KOPT-K1 (cell line): ENCODE results near the gene MRPL49.

ENCODE experiments used
- H3K27ac ChIP-seq: fragments of 200-600 bp; sonication (generic); 2 replicates; pipeline ENCODE4 v1.5.1; 2016; ENCODE audit warnings: antibody characterized with exemption, mild to moderate bottlenecking, low read depth, low read length; ENCODE audit not compliant: poor library complexity, severe bottlenecking
- H3K36me3 ChIP-seq: fragments of 200-600 bp; sonication (generic); 2 replicates; pipeline ENCODE4 v1.5.1; 2017; ENCODE audit warnings: antibody characterized with exemption, mild to moderate bottlenecking, low read length, moderate library complexity; ENCODE audit not compliant: insufficient read depth
- H3K9me3 ChIP-seq: fragments of 200-600 bp; sonication (generic); 2 replicates; pipeline ENCODE4 v1.5.1; 2017; ENCODE audit warnings: antibody characterized with exemption, low read length, mild to moderate bottlenecking; ENCODE audit not compliant: insufficient read depth, poor library complexity, severe bottlenecking

MRPL49 gene

GRCh38 chr11:65121865-65122696 is at the start of gene MRPL49, which contains the start of gene FAU:
Gene MRPL49 (plus strand): TSS chr11:65122321. CDS start chr11:65122347, 26 bp downstream.
Gene FAU (minus strand): TSS chr11:65122134. CDS start chr11:65121813, 321 bp downstream.
- peaks cover 69% of the 10 kb centered on the region for H3K36me3 ChIP-seq
- H3K9me3 ChIP-seq: no peaks in the 10 kb centered on the region

GRCh38 chr11:65072631-65072966 is 49.5 kb upstream of the MRPL49 start:
- peaks cover 26% of the 10 kb centered on the region for H3K36me3 ChIP-seq
- no peaks in the 10 kb centered on the region for H3K9me3 ChIP-seq
- no peak overlapping the region for H3K27ac ChIP-seq

More at GRCh38 chr11:65121865-65122696, at the start of gene MRPL49, which contains the start of gene FAU:
- peak within 1 kb of the TSS; percentile 80 for H3K27ac ChIP-seq

- Histone ChIP-seq H3K9me3 (no peaks in the 10 kb centered on the region), H3K27ac (no peak overlapping the region), H3K36me3 (peaks cover 74% of the 10 kb centered on the region)
Measured at GRCh38 chr11:65077451-65077850, 44.7 kb upstream of the MRPL49 start.

GRCh38 chr11:65078151-65078550 is 44.0 kb upstream of the MRPL49 start:
- Histone ChIP-seq H3K9me3 (no peaks in the 10 kb centered on the region), H3K36me3 (peaks cover 80% of the 10 kb centered on the region), H3K27ac (no peak overlapping the region)

- H3K36me3 ChIP-seq: peaks cover 80% of the 10 kb centered on the region
- H3K9me3 ChIP-seq: no peaks in the 10 kb centered on the region
- H3K27ac ChIP-seq: no peak overlapping the region
Measured at GRCh38 chr11:65078786-65079342, 43.3 kb upstream of the MRPL49 start.

GRCh38 chr11:65083134-65083833 is 38.8 kb upstream of the MRPL49 start:
- Histone ChIP-seq H3K36me3 (peaks cover 80% of the 10 kb centered on the region), H3K27ac (peak overlapping the region; percentile 97), H3K9me3 (no peaks in the 10 kb centered on the region)

GRCh38 chr11:65083834-65084597 is 38.1 kb upstream of the MRPL49 start, which contains the start of the genes CDCA5 and ZFPL1:
Gene CDCA5 (minus strand): TSS chr11:65084040. CDS start chr11:65083978, 62 bp downstream.
Gene ZFPL1 (plus strand): TSS chr11:65084222. CDS start chr11:65084699, 477 bp downstream.
- H3K9me3 ChIP-seq: no peaks in the 10 kb centered on the region
- peaks cover 80% of the 10 kb centered on the region for H3K36me3 ChIP-seq
- H3K27ac ChIP-seq: peak within 1 kb of the TSS; percentile 97

- Histone ChIP-seq H3K27ac (peak overlapping the region; percentile 97), H3K9me3 (no peaks in the 10 kb centered on the region)
Measured at GRCh38 chr11:65084598-65085375, 37.3 kb upstream of the MRPL49 start.

GRCh38 chr11:65085446-65085845 is 36.7 kb upstream of the MRPL49 start:
- peaks cover 74% of the 10 kb centered on the region for H3K36me3 ChIP-seq
- H3K27ac ChIP-seq: no peak overlapping the region

More at GRCh38 chr11:65084598-65085375, 37.3 kb upstream of the MRPL49 start:
- peaks cover 80% of the 10 kb centered on the region for H3K36me3 ChIP-seq

GRCh38 chr11:65086809-65087208 is 35.3 kb upstream of the MRPL49 start:
- no peaks in the 10 kb centered on the region for H3K9me3 ChIP-seq
- H3K36me3 ChIP-seq: peaks cover 61% of the 10 kb centered on the region
- H3K27ac ChIP-seq: no peak overlapping the region

More at GRCh38 chr11:65085446-65085845, 36.7 kb upstream of the MRPL49 start:
- no peaks in the 10 kb centered on the region for H3K9me3 ChIP-seq

- peaks cover 57% of the 10 kb centered on the region for H3K36me3 ChIP-seq
- no peaks in the 10 kb centered on the region for H3K9me3 ChIP-seq
- H3K27ac ChIP-seq: no peak overlapping the region
Measured at GRCh38 chr11:65087216-65087615, 34.9 kb upstream of the MRPL49 start.

- H3K27ac ChIP-seq: no peak overlapping the region
- H3K36me3 ChIP-seq: peaks cover 51% of the 10 kb centered on the region
- H3K9me3 ChIP-seq: no peaks in the 10 kb centered on the region
Measured at GRCh38 chr11:65087827-65088226, 34.3 kb upstream of the MRPL49 start.

GRCh38 chr11:65089621-65090020 is 32.5 kb upstream of the MRPL49 start:
- Histone ChIP-seq H3K36me3 (peaks cover 49% of the 10 kb centered on the region), H3K9me3 (no peaks in the 10 kb centered on the region), H3K27ac (no peak overlapping the region)

GRCh38 chr11:65090628-65091027 is 31.5 kb upstream of the MRPL49 start:
- H3K9me3 ChIP-seq: no peaks in the 10 kb centered on the region
- H3K36me3 ChIP-seq: peaks cover 43% of the 10 kb centered on the region
- no peak overlapping the region for H3K27ac ChIP-seq
